Smooth muscle cell (in vitro differentiated cells): ENCODE data around the gene UBE2L6. TPM values are rescaled to one million over a fixed set of nuclear protein-coding genes. Genes with fewer than 3 reads are reported as not detected.
A peak's percentile ranks its signal among the peaks of the same experiment; 100 is the strongest.

Experiments used
- DNase-seq: peaks from one replicate; lab custom pipeline; 2025; ENCODE audit not compliant: unreplicated experiment; lab: John Stamatoyannopoulos, UW
- H2AFZ ChIP-seq: fragments of 200-600 bp; sonication (generic); 2 replicates; pipeline ENCODE4 v1.6.0; 2016; ENCODE audit warnings: antibody characterized with exemption, low read depth, mild to moderate bottlenecking
- H3F3A ChIP-seq: fragments of 200-600 bp; sonication (generic); 2 replicates; pipeline ENCODE4 v1.6.0; 2017; ENCODE audit warnings: antibody characterized with exemption, low read depth
- H3K27ac ChIP-seq: fragments of 200-600 bp; sonication (generic); 2 replicates; pipeline ENCODE4 v1.5.1; 2016; ENCODE audit warnings: low read depth, mild to moderate bottlenecking
- H3K27me3 ChIP-seq: fragments of 200-600 bp; sonication (generic); 2 replicates; pipeline ENCODE4 v1.6.1; 2016; ENCODE audit warnings: low read depth, mild to moderate bottlenecking
- H3K36me3 ChIP-seq: fragments of 200-600 bp; sonication (generic); 2 replicates; pipeline ENCODE4 v1.5.1; 2016; ENCODE audit warnings: low read depth
- H3K4me1 ChIP-seq: fragments of 200-600 bp; sonication (generic); 2 replicates; pipeline ENCODE4 v1.5.1; 2016; ENCODE audit warnings: low read depth
- H3K4me2 ChIP-seq: fragments of 200-600 bp; sonication (generic); 2 replicates; pipeline ENCODE4 v1.6.0; 2016; ENCODE audit warnings: mild to moderate bottlenecking
- H3K4me3 ChIP-seq: fragments of 200-600 bp; sonication (generic); 2 replicates; pipeline ENCODE4 v1.5.1; 2016; ENCODE audit warnings: mild to moderate bottlenecking
- H3K79me2 ChIP-seq: fragments of 200-600 bp; sonication (generic); 2 replicates; pipeline ENCODE4 v1.6.0; 2016; ENCODE audit warnings: low read depth, mild to moderate bottlenecking
- H3K9ac ChIP-seq: fragments of 200-600 bp; sonication (generic); 2 replicates; pipeline ENCODE4 v1.6.0; 2016; ENCODE audit warnings: low read depth
- H3K9me3 ChIP-seq: fragments of 200-600 bp; sonication (generic); replicated peaks from 2 replicates; pipeline ENCODE4 v1.5.1; 2016; ENCODE audit warnings: low read depth
- H4K20me1 ChIP-seq: fragments of 200-600 bp; sonication (generic); 2 replicates; pipeline ENCODE4 v1.6.0; 2016; ENCODE audit warnings: low read depth
- WGBS: methylation state at CpG from one replicate; pipeline ENCODE4 v1.1.7; 2016; ENCODE audit warnings: low lambda C conversion rate; 5-methylcytosine and 5-hydroxymethylcytosine counted together
- polyA plus RNA-seq: library from polyadenylated mRNA; unstranded; fragments of >200 nt; fragmentation: Nextera tagmentation; extraction: Ambion mirVana; gene quantifications from 2 replicates; pipeline ENCODE4 v1.2.1, GENCODE V29; 2016
- total RNA-seq: library from RNA; depleted of rRNA; stranded (reverse); fragments of >200 nt; gene quantifications from 2 replicates; pipeline ENCODE4 v1.2.3, GENCODE V29; 2014
- TF ChIP-seq, protein P1 (sequence below): fragments of 200-600 bp; sonication (generic); IDR thresholded peaks from 2 replicates; pipeline ENCODE4 v1.5.1; 2017; ENCODE audit warnings: borderline replicate concordance, mild to moderate bottlenecking, antibody characterized with exemption; ENCODE audit not compliant: insufficient read depth, poor library complexity, severe bottlenecking

The UBE2L6 gene
- total and polyA plus RNA-seq, 2 experiments from 2014 or later, result 14.4 to 28.2 TPM

GRCh38 chr11:57604296-57605027 is 37.0 kb upstream of the UBE2L6 start:
- Histone ChIP-seq H3K9me3 (no peaks in the 10 kb centered on the region), H3K27me3 (no peaks in the 10 kb centered on the region), H3K4me2 (no peak overlapping the region), H3F3A (no peaks in the 10 kb centered on the region), H3K27ac (no peak overlapping the region), H3K36me3 (no peaks in the 10 kb centered on the region), H2AFZ (no peak overlapping the region), H3K4me1 (peaks cover under 1% of the 10 kb centered on the region), H3K4me3 (no peak overlapping the region), H3K79me2 (no peaks in the 10 kb centered on the region), H4K20me1 (no peaks in the 10 kb centered on the region), H3K9ac (no peak overlapping the region)
- DNase-seq, result no peak
- TF ChIP-seq, protein P1, sequence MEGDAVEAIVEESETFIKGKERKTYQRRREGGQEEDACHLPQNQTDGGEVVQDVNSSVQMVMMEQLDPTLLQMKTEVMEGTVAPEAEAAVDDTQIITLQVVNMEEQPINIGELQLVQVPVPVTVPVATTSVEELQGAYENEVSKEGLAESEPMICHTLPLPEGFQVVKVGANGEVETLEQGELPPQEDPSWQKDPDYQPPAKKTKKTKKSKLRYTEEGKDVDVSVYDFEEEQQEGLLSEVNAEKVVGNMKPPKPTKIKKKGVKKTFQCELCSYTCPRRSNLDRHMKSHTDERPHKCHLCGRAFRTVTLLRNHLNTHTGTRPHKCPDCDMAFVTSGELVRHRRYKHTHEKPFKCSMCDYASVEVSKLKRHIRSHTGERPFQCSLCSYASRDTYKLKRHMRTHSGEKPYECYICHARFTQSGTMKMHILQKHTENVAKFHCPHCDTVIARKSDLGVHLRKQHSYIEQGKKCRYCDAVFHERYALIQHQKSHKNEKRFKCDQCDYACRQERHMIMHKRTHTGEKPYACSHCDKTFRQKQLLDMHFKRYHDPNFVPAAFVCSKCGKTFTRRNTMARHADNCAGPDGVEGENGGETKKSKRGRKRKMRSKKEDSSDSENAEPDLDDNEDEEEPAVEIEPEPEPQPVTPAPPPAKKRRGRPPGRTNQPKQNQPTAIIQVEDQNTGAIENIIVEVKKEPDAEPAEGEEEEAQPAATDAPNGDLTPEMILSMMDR, result no peak
- 79% methylated on average over 8 of the region's 8 CpGs for WGBS

GRCh38 chr11:57601297-57601696 is 33.8 kb upstream of the UBE2L6 start:
- Histone ChIP-seq H3K9me3 (no peaks in the 10 kb centered on the region), H3K4me1 (peaks cover 28% of the 10 kb centered on the region), H2AFZ (no peak overlapping the region), H3K79me2 (no peaks in the 10 kb centered on the region), H3K27me3 (no peaks in the 10 kb centered on the region), H3K4me3 (no peak overlapping the region), H3K9ac (no peak overlapping the region), H4K20me1 (no peaks in the 10 kb centered on the region), H3F3A (no peaks in the 10 kb centered on the region), H3K27ac (no peak overlapping the region), H3K4me2 (no peak overlapping the region), H3K36me3 (no peaks in the 10 kb centered on the region)
- DNase-seq, result no peak
- TF ChIP-seq, protein P1, result no peak
- 85% methylated on average over 3 of the region's 3 CpGs for WGBS

DNA sequence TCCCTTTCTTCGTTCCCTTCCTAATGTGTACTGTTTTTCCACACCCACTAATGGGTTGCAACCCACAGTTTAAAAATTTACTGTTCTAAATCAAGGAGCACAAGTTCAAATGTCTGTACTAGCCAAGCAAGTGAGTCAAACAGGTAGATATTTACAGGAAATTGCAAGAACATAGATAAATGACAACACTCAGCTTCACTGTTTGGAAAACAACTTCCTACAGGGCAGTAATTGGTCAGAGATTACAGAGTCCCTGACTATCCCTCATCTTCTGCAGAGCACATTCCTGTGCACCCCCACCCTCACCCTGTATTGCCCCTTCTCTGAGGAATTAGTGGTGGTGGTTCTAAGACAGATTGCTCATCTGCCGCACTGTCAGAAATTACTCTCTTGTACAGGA is 31.9 kb upstream of the UBE2L6 start:
- Histone ChIP-seq H3K9me3 (no peaks in the 10 kb centered on the region), H2AFZ (no peak overlapping the region), H3K27me3 (no peaks in the 10 kb centered on the region), H3K36me3 (no peaks in the 10 kb centered on the region), H3F3A (no peaks in the 10 kb centered on the region), H3K4me1 (peaks cover 28% of the 10 kb centered on the region), H3K9ac (no peak overlapping the region), H3K79me2 (no peaks in the 10 kb centered on the region), H4K20me1 (no peaks in the 10 kb centered on the region), H3K27ac (no peak overlapping the region), H3K4me3 (peak overlapping the region; percentile 73), H3K4me2 (peak overlapping the region; percentile 89)
- DNase-seq, result no peak
- TF ChIP-seq, protein P1, result no peak
- WGBS, result 52% methylated on average over 2 of the region's 2 CpGs

GRCh38 chr11:57598831-57599155 is 31.3 kb upstream of the UBE2L6 start:
- Histone ChIP-seq H3F3A (no peaks in the 10 kb centered on the region), H3K4me1 (peaks cover 28% of the 10 kb centered on the region), H3K9ac (no peak overlapping the region), H2AFZ (peak overlapping the region; percentile 85), H3K79me2 (no peaks in the 10 kb centered on the region), H3K27me3 (no peaks in the 10 kb centered on the region), H3K4me3 (peak overlapping the region; percentile 73), H3K36me3 (no peaks in the 10 kb centered on the region), H3K27ac (no peak overlapping the region), H4K20me1 (no peaks in the 10 kb centered on the region), H3K4me2 (peak overlapping the region; percentile 89), H3K9me3 (no peaks in the 10 kb centered on the region)
- 77% methylated on average over 5 of the region's 5 CpGs for WGBS
- no peak for DNase-seq
- TF ChIP-seq, protein P1, result no peak
